Measurements from ENCODE around the gene ELK3. TPM values are rescaled to one million over a fixed set of nuclear protein-coding genes. Genes with fewer than 3 reads are reported as not detected.

The ELK3 gene
- total RNA-seq, 3 donors from 2014 or later: 13.9 to 28.5 (median 16.5) TPM

- no peaks in the 10 kb centered on the region for H3K36me3 ChIP-seq
- no peaks in the 10 kb centered on the region for H3K27me3 ChIP-seq
- intact Hi-C loops (cut with DNase I; ENCODE audit: low total_unique reads): no loop called here
- no peak for DNase-seq (ENCODE audit: low spot score in 2 of 2)
- H3K9me3 ChIP-seq: no peaks in the 10 kb centered on the region
- TF ChIP-seq POLR2A (IDR thresholded peaks at IDR 0.05) (no peak), POLR2AphosphoS5 (IDR thresholded peaks at IDR 0.05) (no peak), CTCF (IDR thresholded peaks at IDR 0.05) (no peak)
- H3K4me1 ChIP-seq: no peaks in the 10 kb centered on the region
- H3K4me3 ChIP-seq: no peak overlapping the region
- H3K27ac ChIP-seq: peak overlapping the region in 1 of 2 donors; percentile 66
Measured at GRCh38 chr12:96166765-96167164, 27.4 kb upstream of the ELK3 start.

- DNase-seq (ENCODE audit: low spot score in 2 of 2): no peak
- intact Hi-C loops (cut with DNase I; ENCODE audit: low total_unique reads): no loop called here
- Histone ChIP-seq H3K9me3 (no peaks in the 10 kb centered on the region), H3K4me1 (no peaks in the 10 kb centered on the region), H3K27me3 (no peaks in the 10 kb centered on the region), H3K4me3 (no peak overlapping the region), H3K27ac (peak overlapping the region in 1 of 2 donors; percentile 66), H3K36me3 (no peaks in the 10 kb centered on the region)
- no peak for TF ChIP-seq CTCF (IDR thresholded peaks at IDR 0.05)
- no peak for TF ChIP-seq POLR2AphosphoS5 (IDR thresholded peaks at IDR 0.05)
- TF ChIP-seq POLR2A (IDR thresholded peaks at IDR 0.05): no peak
Measured at GRCh38 chr12:96167492-96167891, 26.7 kb upstream of the ELK3 start.

- no peak for TF ChIP-seq POLR2AphosphoS5 (IDR thresholded peaks at IDR 0.05)
- no peak for TF ChIP-seq POLR2A (IDR thresholded peaks at IDR 0.05)
- TF ChIP-seq CTCF (IDR thresholded peaks at IDR 0.05): no peak
- Histone ChIP-seq H3K27ac (no peak overlapping the region), H3K27me3 (no peaks in the 10 kb centered on the region), H3K9me3 (no peaks in the 10 kb centered on the region), H3K4me1 (no peaks in the 10 kb centered on the region), H3K4me3 (no peak overlapping the region), H3K36me3 (no peaks in the 10 kb centered on the region)
- intact Hi-C loops (cut with DNase I; ENCODE audit: low total_unique reads): no loop called here
- no peak for DNase-seq (ENCODE audit: low spot score in 2 of 2)
Measured at GRCh38 chr12:96170328-96170727, 23.8 kb upstream of the ELK3 start.

GRCh38 chr12:96170762-96171161 is 23.4 kb upstream of the ELK3 start:
- intact Hi-C loops (cut with DNase I; ENCODE audit: low total_unique reads): no loop called here
- DNase-seq (ENCODE audit: low spot score in 2 of 2): no peak
- H3K27me3 ChIP-seq: no peaks in the 10 kb centered on the region
- H3K4me3 ChIP-seq: no peak overlapping the region
- no peaks in the 10 kb centered on the region for H3K36me3 ChIP-seq
- H3K4me1 ChIP-seq: no peaks in the 10 kb centered on the region
- no peak overlapping the region for H3K27ac ChIP-seq
- H3K9me3 ChIP-seq: peaks cover 0 to 2% of the 10 kb centered on the region in 2 donors
- TF ChIP-seq POLR2A (IDR thresholded peaks at IDR 0.05): no peak
- TF ChIP-seq CTCF (IDR thresholded peaks at IDR 0.05): no peak
- TF ChIP-seq POLR2AphosphoS5 (IDR thresholded peaks at IDR 0.05): no peak

GRCh38 chr12:96171905-96172304 is 22.3 kb upstream of the ELK3 start:
- Histone ChIP-seq H3K9me3 (peaks cover 6 to 10% of the 10 kb centered on the region in 2 donors), H3K27me3 (no peaks in the 10 kb centered on the region), H3K4me1 (no peaks in the 10 kb centered on the region), H3K27ac (no peak overlapping the region), H3K4me3 (no peak overlapping the region), H3K36me3 (no peaks in the 10 kb centered on the region)
- intact Hi-C loops (cut with DNase I; ENCODE audit: low total_unique reads): no loop called here
- DNase-seq (ENCODE audit: low spot score in 2 of 2): no peak
- TF ChIP-seq POLR2A (IDR thresholded peaks at IDR 0.05) (no peak), POLR2AphosphoS5 (IDR thresholded peaks at IDR 0.05) (no peak), CTCF (IDR thresholded peaks at IDR 0.05) (no peak)
